PC-3 (cell line): ENCODE results near the gene SERHL2.
"Not testable (repeated sequence)": the region's sequence is repeated elsewhere in the genome, so short reads cannot be mapped to it uniquely, and the experiment has no call there.

Experiments
- EZH2 ChIP-seq: fragments of 300-600 bp; sonication (generic); IDR thresholded peaks from one replicate; pipeline ENCODE4 v1.6.1; 2017; ENCODE audit warnings: antibody characterized with exemption, mild to moderate bottlenecking, low read length; ENCODE audit not compliant: unreplicated experiment
- TF ChIP-seq, protein P1 (sequence below): fragments of 300-600 bp; sonication (generic); conservative IDR thresholded peaks from 2 replicates; pipeline ENCODE4 v1.5.1; 2017; ENCODE audit warnings: antibody characterized with exemption, low read depth, mild to moderate bottlenecking, low read length

DNA sequence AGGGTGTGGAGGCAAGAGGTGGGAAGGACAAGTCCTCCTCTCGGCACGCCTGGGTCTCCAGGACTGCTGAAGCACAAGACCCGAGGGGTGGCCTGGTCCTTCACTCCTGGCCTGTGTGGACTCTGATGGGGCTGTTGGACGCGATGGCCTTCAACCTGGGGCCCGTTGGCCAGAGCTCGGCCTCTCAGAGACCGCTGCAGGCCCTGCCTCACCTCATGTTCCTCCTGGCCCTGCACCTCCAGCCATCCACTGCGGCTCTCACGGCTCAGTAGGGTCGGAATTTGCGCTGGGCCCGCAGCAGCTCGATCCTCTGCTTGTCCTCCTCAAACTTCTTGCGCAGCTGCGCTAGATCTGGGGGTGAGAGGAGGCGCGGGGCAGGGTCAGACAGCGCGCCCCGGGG is 20.7 kb downstream of the SERHL2 start:
- TF ChIP-seq, protein P1, sequence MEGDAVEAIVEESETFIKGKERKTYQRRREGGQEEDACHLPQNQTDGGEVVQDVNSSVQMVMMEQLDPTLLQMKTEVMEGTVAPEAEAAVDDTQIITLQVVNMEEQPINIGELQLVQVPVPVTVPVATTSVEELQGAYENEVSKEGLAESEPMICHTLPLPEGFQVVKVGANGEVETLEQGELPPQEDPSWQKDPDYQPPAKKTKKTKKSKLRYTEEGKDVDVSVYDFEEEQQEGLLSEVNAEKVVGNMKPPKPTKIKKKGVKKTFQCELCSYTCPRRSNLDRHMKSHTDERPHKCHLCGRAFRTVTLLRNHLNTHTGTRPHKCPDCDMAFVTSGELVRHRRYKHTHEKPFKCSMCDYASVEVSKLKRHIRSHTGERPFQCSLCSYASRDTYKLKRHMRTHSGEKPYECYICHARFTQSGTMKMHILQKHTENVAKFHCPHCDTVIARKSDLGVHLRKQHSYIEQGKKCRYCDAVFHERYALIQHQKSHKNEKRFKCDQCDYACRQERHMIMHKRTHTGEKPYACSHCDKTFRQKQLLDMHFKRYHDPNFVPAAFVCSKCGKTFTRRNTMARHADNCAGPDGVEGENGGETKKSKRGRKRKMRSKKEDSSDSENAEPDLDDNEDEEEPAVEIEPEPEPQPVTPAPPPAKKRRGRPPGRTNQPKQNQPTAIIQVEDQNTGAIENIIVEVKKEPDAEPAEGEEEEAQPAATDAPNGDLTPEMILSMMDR = not testable (repeated sequence)
- not testable (repeated sequence) for TF ChIP-seq EZH2
